Measurements from ENCODE around the gene SLC35F1. TPM values are rescaled to one million over a fixed set of nuclear protein-coding genes. Genes with fewer than 3 reads are reported as not detected.

The SLC35F1 gene
- total and polyA plus RNA-seq, 9 of the 15 experiments (the other 6 are each of a cell fraction or from before 2014, with no cell fraction given), result 0.03 to 0.06 TPM; not detected in 7

- TF ChIP-seq E2F8 (IDR thresholded peaks at IDR 0.05; ENCODE audit: low read depth, partially characterized antibody) (no peak), RNF2 (IDR thresholded peaks at IDR 0.05) (no peak)
Measured at GRCh38 chr6:118012944-118013343, 105.9 kb downstream of the SLC35F1 start (continued).

- H3K4me3 ChIP-seq, result no peak overlapping the region
- H3K4me1 ChIP-seq (replicated peaks in 1 of 2; ENCODE audit: control insufficient read depth in 2 of 2, insufficient read depth in 2 of 2, low read length in 2 of 2), result no peaks in the 10 kb centered on the region
- no peaks in the 10 kb centered on the region for H3K36me3 ChIP-seq (ENCODE audit: control insufficient read depth, insufficient read depth, low read length)
- H3K27me3 ChIP-seq (ENCODE audit: control insufficient read depth in 2 of 2, insufficient read depth in 2 of 2, low read length in 2 of 2), result no peaks in the 10 kb centered on the region
- no peak for TF ChIP-seq ARID2 (IDR thresholded peaks at IDR 0.05)
- TF ChIP-seq SIN3B (IDR thresholded peaks at IDR 0.05; ENCODE audit: low read depth), result no peak
- TF ChIP-seq ERF (CRISPR knock-in tag; IDR thresholded peaks at IDR 0.05), result no peak
- no peak for TF ChIP-seq ETS1 (conservative IDR thresholded peaks at IDR 0.05; ENCODE audit: control insufficient read depth, low read depth, low read length)
- TF ChIP-seq RBBP5 (IDR thresholded peaks at IDR 0.05; ENCODE audit: borderline replicate concordance, insufficient read depth, low read length, poor library complexity, severe bottlenecking), result no peak
- TF ChIP-seq CEBPZ (IDR thresholded peaks at IDR 0.05; ENCODE audit: borderline replicate concordance, low read depth, low read length), result no peak
- no peak for TF ChIP-seq ZNF449 (CRISPR knock-in tag; IDR thresholded peaks at IDR 0.05)
- no peak for TF ChIP-seq HSF4 (CRISPR knock-in tag; IDR thresholded peaks at IDR 0.05; ENCODE audit: borderline replicate concordance)
- intact Hi-C loops (cut with micrococcal nuclease) (no loop called here), in situ Hi-C loops (cut with MboI) (no loop called here)
- no peak for ATAC-seq
- no peak overlapping the region for H3K4me2 ChIP-seq (ENCODE audit: insufficient read depth, low read length)
- no peaks in the 10 kb centered on the region for H3K9me3 ChIP-seq (replicated peaks; ENCODE audit: control insufficient read depth, insufficient read depth, low read depth, low read length)
- H3K79me2 ChIP-seq (ENCODE audit: control insufficient read depth, insufficient read depth, low read length), result no peaks in the 10 kb centered on the region
- no peak overlapping the region for H3K9ac ChIP-seq (ENCODE audit: insufficient read depth in 1 of 2, low read depth in 2 of 2, low read length in 2 of 2)
- ChIA-PET POLR2A (no interaction called here), CTCF (ENCODE audit: low intra/inter-chr PET ratio) (no interaction called here)
- H2AFZ ChIP-seq (ENCODE audit: low read depth, low read length), result no peak overlapping the region
- H4K20me1 ChIP-seq (replicated peaks; ENCODE audit: control insufficient read depth, insufficient read depth, low read length), result no peaks in the 10 kb centered on the region
- BruUV-seq (replicated peaks), result no TSS peak
- no peak overlapping the region for H3K27ac ChIP-seq (ENCODE audit: extremely low read depth, low read depth, low read length)
- H3K9me1 ChIP-seq (ENCODE audit: control insufficient read depth, insufficient read depth, low read length), result no peaks in the 10 kb centered on the region
- DNase-seq (ENCODE audit: extremely low read depth in 1 of 4, low spot score in 3 of 4), result no peak
- no peak for FAIRE-seq
- WGBS (ENCODE audit: insufficient coverage, low coverage, missing lambda C conversion rate), result 0% methylated on average over 2 of the region's 2 CpGs
Measured at GRCh38 chr6:118016532-118016931, 109.5 kb downstream of the SLC35F1 start.
